Measurements from ENCODE around the gene AKT2. TPM values are rescaled to one million over a fixed set of nuclear protein-coding genes. Genes with fewer than 3 reads are reported as not detected.

AKT2 gene
- total RNA-seq, 2 donors from 2014 or later: 131 to 180 TPM

- ATAC-seq: no peak
- no peak overlapping the region for H3K4me3 Mint-ChIP-seq
- H3K36me3 Mint-ChIP-seq: no peaks in the 10 kb centered on the region
- no peaks in the 10 kb centered on the region for H3K9me3 Mint-ChIP-seq
- H3K4me1 Mint-ChIP-seq (ENCODE audit: low read depth in 2 of 2): no peaks in the 10 kb centered on the region
- no peak for DNase-seq (ENCODE audit: low spot score)
- peak overlapping the region in 1 of 2 donors; percentile 17 for H3K27ac Mint-ChIP-seq
- no peaks in the 10 kb centered on the region for H3K27me3 Mint-ChIP-seq
Measured at GRCh38 chr19:40314656-40315055, 29.5 kb upstream of the AKT2 start.

- no peak for ATAC-seq
- Mint-ChIP-seq H3K36me3 (no peaks in the 10 kb centered on the region), H3K4me1 (ENCODE audit: low read depth in 2 of 2) (no peaks in the 10 kb centered on the region)
Measured at GRCh38 chr19:40313229-40313983, 28.3 kb upstream of the AKT2 start.

GRCh38 chr19:40312533-40312932 is 27.4 kb upstream of the AKT2 start:
- H3K4me3 Mint-ChIP-seq: no peak overlapping the region
- no peaks in the 10 kb centered on the region for H3K9me3 Mint-ChIP-seq
- no peaks in the 10 kb centered on the region for H3K36me3 Mint-ChIP-seq
- ATAC-seq (no peak), DNase-seq (ENCODE audit: low spot score) (no peak)
- no peak overlapping the region for H3K27ac Mint-ChIP-seq
- H3K4me1 Mint-ChIP-seq (ENCODE audit: low read depth in 2 of 2): no peaks in the 10 kb centered on the region
- no peaks in the 10 kb centered on the region for H3K27me3 Mint-ChIP-seq

More at GRCh38 chr19:40313229-40313983, 28.3 kb upstream of the AKT2 start:
- Mint-ChIP-seq H3K27me3 (no peaks in the 10 kb centered on the region), H3K4me3 (no peak overlapping the region), H3K27ac (no peak overlapping the region), H3K9me3 (no peaks in the 10 kb centered on the region)
- no peak for DNase-seq (ENCODE audit: low spot score)

GRCh38 chr19:40309666-40310065 is 24.5 kb upstream of the AKT2 start:
- no peak for ATAC-seq
- H3K4me3 Mint-ChIP-seq: no peak overlapping the region
- H3K27me3 Mint-ChIP-seq: no peaks in the 10 kb centered on the region
- H3K36me3 Mint-ChIP-seq: no peaks in the 10 kb centered on the region
- no peak for DNase-seq (ENCODE audit: low spot score)
- no peak overlapping the region for H3K27ac Mint-ChIP-seq
- H3K4me1 Mint-ChIP-seq (ENCODE audit: low read depth in 2 of 2): peaks cover 0 to 3% of the 10 kb centered on the region in 2 donors
- H3K9me3 Mint-ChIP-seq: no peaks in the 10 kb centered on the region

GRCh38 chr19:40305403-40305802 is 20.3 kb upstream of the AKT2 start:
- H3K27me3 Mint-ChIP-seq: no peaks in the 10 kb centered on the region

GRCh38 chr19:40304306-40304705 is 19.2 kb upstream of the AKT2 start:
- no peak overlapping the region for H3K27ac Mint-ChIP-seq
- H3K4me1 Mint-ChIP-seq (ENCODE audit: low read depth in 2 of 2): peaks cover 0 to 3% of the 10 kb centered on the region in 2 donors
- no peaks in the 10 kb centered on the region for H3K27me3 Mint-ChIP-seq
- ATAC-seq: no peak
- no peak for DNase-seq (ENCODE audit: low spot score)
- no peaks in the 10 kb centered on the region for H3K9me3 Mint-ChIP-seq
- no peaks in the 10 kb centered on the region for H3K36me3 Mint-ChIP-seq
- no peak overlapping the region for H3K4me3 Mint-ChIP-seq

More at GRCh38 chr19:40305403-40305802, 20.3 kb upstream of the AKT2 start:
- Mint-ChIP-seq H3K36me3 (no peaks in the 10 kb centered on the region), H3K9me3 (no peaks in the 10 kb centered on the region), H3K4me1 (ENCODE audit: low read depth in 2 of 2) (peaks cover 0 to 3% of the 10 kb centered on the region in 2 donors), H3K27ac (no peak overlapping the region), H3K4me3 (no peak overlapping the region)
- DNase-seq (ENCODE audit: low spot score) (peak; percentile 74), ATAC-seq (peak; percentile 51 to 59)

GRCh38 chr19:40303765-40304164 is 18.6 kb upstream of the AKT2 start:
- no peak for DNase-seq (ENCODE audit: low spot score)

GRCh38 chr19:40302224-40303011 is 17.3 kb upstream of the AKT2 start:
- no peak for DNase-seq (ENCODE audit: low spot score)
- ATAC-seq: no peak
- no peak overlapping the region for H3K27ac Mint-ChIP-seq
- H3K27me3 Mint-ChIP-seq: no peaks in the 10 kb centered on the region
- H3K9me3 Mint-ChIP-seq: no peaks in the 10 kb centered on the region
- no peak overlapping the region for H3K4me3 Mint-ChIP-seq
- H3K36me3 Mint-ChIP-seq: no peaks in the 10 kb centered on the region
- peaks cover 0 to 3% of the 10 kb centered on the region in 2 donors for H3K4me1 Mint-ChIP-seq (ENCODE audit: low read depth in 2 of 2)

More at GRCh38 chr19:40303765-40304164, 18.6 kb upstream of the AKT2 start:
- peaks cover 0 to 3% of the 10 kb centered on the region in 2 donors for H3K4me1 Mint-ChIP-seq (ENCODE audit: low read depth in 2 of 2)
- ATAC-seq: no peak
- no peaks in the 10 kb centered on the region for H3K36me3 Mint-ChIP-seq
- H3K9me3 Mint-ChIP-seq: no peaks in the 10 kb centered on the region
- H3K4me3 Mint-ChIP-seq: no peak overlapping the region
- H3K27ac Mint-ChIP-seq: no peak overlapping the region
- no peaks in the 10 kb centered on the region for H3K27me3 Mint-ChIP-seq

- DNase-seq (ENCODE audit: low spot score) (no peak), ATAC-seq (no peak)
- H3K9me3 Mint-ChIP-seq: no peaks in the 10 kb centered on the region
- no peak overlapping the region for H3K4me3 Mint-ChIP-seq
- H3K4me1 Mint-ChIP-seq (ENCODE audit: low read depth in 2 of 2): peaks cover 0 to 3% of the 10 kb centered on the region in 2 donors
- no peaks in the 10 kb centered on the region for H3K36me3 Mint-ChIP-seq
- H3K27me3 Mint-ChIP-seq: no peaks in the 10 kb centered on the region
- H3K27ac Mint-ChIP-seq: no peak overlapping the region
Measured at GRCh38 chr19:40300668-40301067, 15.5 kb upstream of the AKT2 start.

- ATAC-seq (no peak), DNase-seq (ENCODE audit: low spot score) (no peak)
- Mint-ChIP-seq H3K27ac (no peak overlapping the region), H3K9me3 (no peaks in the 10 kb centered on the region), H3K4me3 (no peak overlapping the region), H3K36me3 (no peaks in the 10 kb centered on the region), H3K27me3 (no peaks in the 10 kb centered on the region), H3K4me1 (ENCODE audit: low read depth in 2 of 2) (no peaks in the 10 kb centered on the region)
Measured at GRCh38 chr19:40298026-40298425, 12.9 kb upstream of the AKT2 start.

- no peak overlapping the region for H3K4me3 Mint-ChIP-seq
- no peaks in the 10 kb centered on the region for H3K27me3 Mint-ChIP-seq
- H3K4me1 Mint-ChIP-seq (ENCODE audit: low read depth in 2 of 2): no peaks in the 10 kb centered on the region
- H3K27ac Mint-ChIP-seq: no peak overlapping the region
- ATAC-seq: no peak
- no peaks in the 10 kb centered on the region for H3K9me3 Mint-ChIP-seq
- DNase-seq (ENCODE audit: low spot score): no peak
- no peaks in the 10 kb centered on the region for H3K36me3 Mint-ChIP-seq
Measured at GRCh38 chr19:40294560-40294959, 9.4 kb upstream of the AKT2 start.

GRCh38 chr19:40286971-40287421 is 1.9 kb upstream of the AKT2 start:
- ATAC-seq: no peak
- no peaks in the 10 kb centered on the region for H3K27me3 Mint-ChIP-seq
- DNase-seq (ENCODE audit: low spot score): no peak
- H3K27ac Mint-ChIP-seq: peak overlapping the region; percentile 95 to 98
- H3K4me3 Mint-ChIP-seq: peak overlapping the region; percentile 97
- no peaks in the 10 kb centered on the region for H3K9me3 Mint-ChIP-seq
- peaks cover 5% of the 10 kb centered on the region for H3K36me3 Mint-ChIP-seq
- H3K4me1 Mint-ChIP-seq (ENCODE audit: low read depth in 2 of 2): peaks cover 32 to 33% of the 10 kb centered on the region in 2 donors

- DNase-seq (ENCODE audit: low spot score) (no peak), ATAC-seq (no peak)
- Mint-ChIP-seq H3K27me3 (no peaks in the 10 kb centered on the region), H3K36me3 (peaks cover 5% of the 10 kb centered on the region), H3K9me3 (no peaks in the 10 kb centered on the region), H3K27ac (peak overlapping the region; percentile 95 to 98), H3K4me1 (ENCODE audit: low read depth in 2 of 2) (peaks cover 32 to 38% of the 10 kb centered on the region in 2 donors), H3K4me3 (peak overlapping the region; percentile 97)
Measured at GRCh38 chr19:40286235-40286970, 1.3 kb upstream of the AKT2 start.

All from natural killer cell treated with Interleukin-12 subunit alpha and Interleukin-12 subunit beta and Interleukin-15 and Interleukin-18, amount 100 ng/mL, for 72 hours (primary cell).